Uterus (tissue), 4 donors: ENCODE results near the gene ALKBH6. TPM values are rescaled to one million over a fixed set of nuclear protein-coding genes. Genes with fewer than 3 reads are reported as not detected.

Experiments used
- DNase-seq, 2 donors: peaks; one replicate each; pipeline ENCODE4 v3.0.0-alpha.2; 2019 to 2020
- H3K27ac ChIP-seq, 2 donors: fragments of 200-600 bp; sonication (generic); 1 replicate in 1 of 2; 2 replicates in 1 of 2; pipeline ENCODE4 v1.5.1; 2016 to 2018
- H3K27me3 ChIP-seq, 2 donors: fragments of 200-600 bp; sonication (generic); one replicate each; pipeline ENCODE4 v1.5.1; 2018 to 2019; ENCODE audit warnings: control low read depth in 1 of 2
- H3K36me3 ChIP-seq, 2 donors: fragments of 200-600 bp; sonication (generic); one replicate each; pipeline ENCODE4 v1.5.1; 2019; ENCODE audit warnings: control low read depth in 1 of 2
- H3K4me1 ChIP-seq, 2 donors: fragments of 200-600 bp; sonication (generic); one replicate each; pipeline ENCODE4 v1.5.1; 2018 to 2019; ENCODE audit warnings: control low read depth in 1 of 2
- H3K4me3 ChIP-seq, 2 donors: fragments of 200-600 bp; sonication (generic); 1 replicate in 1 of 2; 2 replicates in 1 of 2; pipeline ENCODE4 v1.5.1; 2018 to 2019; ENCODE audit warnings: mild to moderate bottlenecking in 1 of 2
- H3K9me3 ChIP-seq, 2 donors: fragments of 200-600 bp; sonication (generic); one replicate each; pipeline ENCODE4 v1.5.1; 2019; ENCODE audit warnings: control low read depth in 1 of 2
- POLR2A ChIP-seq, 2 donors: fragments of 450-650 bp; IDR thresholded peaks; one replicate each; pipeline ENCODE4 v1.6.1; 2016; ENCODE audit warnings: antibody characterized with exemption in 2 of 2, mild to moderate bottlenecking in 1 of 2, moderate library complexity in 1 of 2
- intact Hi-C: fragments of 100-400 bp; cut with DNase I; formaldehyde crosslinking; loops from one replicate; pipeline ENCODE4 v1.15.1; 2023; ENCODE audit warnings: low total_unique reads
- total RNA-seq, 4 donors: library from RNA; depleted of rRNA in 3 of 4; stranded (reverse); fragments of >200 nt in 3 of 4; gene quantifications; one replicate each; pipeline versions ENCODE4 v1.1.0 to v1.2.4, GENCODE V29; 2014 to 2023
- TF ChIP-seq, protein P1 (sequence below), 4 experiments: fragments of 200-600 bp in 2 of 4; fragments of 450-650 bp in 2 of 4; sonication (generic) in 2 of 4; IDR thresholded peaks; one replicate each; pipeline ENCODE4 v1.5.1; 2016 to 2019; ENCODE audit warnings: antibody characterized with exemption in 4 of 4, mild to moderate bottlenecking in 2 of 4, moderate library complexity in 1 of 4
- donor health status: DM: yes; HTN: yes; CAD: no.

The ALKBH6 gene
- 10 to 100 TPM; 10.0 to 18.5 (median 17.0) TPM for total RNA-seq

DNA sequence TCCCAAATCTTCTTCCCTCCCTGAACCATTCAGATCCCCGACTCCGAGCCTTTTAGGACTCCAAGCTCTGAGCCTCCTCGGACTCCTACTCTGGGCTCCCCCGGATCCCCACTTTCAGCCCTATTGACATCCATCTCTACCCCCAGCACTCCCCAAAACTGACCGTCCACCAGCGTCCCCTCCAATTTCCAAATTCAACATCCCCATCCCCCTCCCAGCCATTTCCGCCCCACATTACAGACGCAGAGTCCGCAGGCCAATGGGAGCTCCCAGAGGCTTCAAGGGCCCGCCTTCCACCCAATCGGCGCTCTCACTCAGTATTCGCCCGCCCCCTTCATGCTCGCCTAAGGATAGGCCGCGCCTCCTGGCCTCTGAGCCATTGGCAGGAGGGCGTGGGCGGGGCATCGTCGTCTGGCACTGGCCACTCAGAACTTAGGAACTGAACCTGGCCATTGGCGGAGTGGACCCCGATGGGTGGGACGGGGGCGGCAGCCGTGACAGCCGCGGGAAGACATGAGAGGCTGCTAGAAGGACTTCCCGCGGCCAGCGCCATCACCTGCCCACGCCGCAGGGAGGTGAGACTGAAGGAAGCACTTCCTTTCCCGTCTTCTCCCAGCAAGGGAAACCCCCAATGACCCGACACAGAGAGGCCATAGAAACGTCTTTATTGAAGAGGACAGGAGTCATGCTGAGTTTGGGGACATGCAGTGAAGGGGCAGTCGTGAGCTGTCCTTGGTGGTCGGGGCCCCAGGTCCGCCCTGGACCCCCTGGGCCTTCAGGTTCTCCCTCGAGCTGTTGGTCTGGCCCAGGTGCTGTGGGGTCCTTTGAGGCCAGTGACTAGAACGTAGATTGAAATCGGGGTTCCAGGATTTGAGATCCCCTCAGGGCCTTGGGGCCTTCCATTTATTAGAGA is at the start of gene ALKBH6:
Gene ALKBH6 (minus strand): TSS at position 202 of the 913 bp plus-strand sequence. CDS start 816 bp downstream, outside the sequence.
- intact Hi-C loops = no loop called here
- peak within 1 kb of the TSS; percentile 61 to 91 for H3K27ac ChIP-seq
- H3K4me3 ChIP-seq = peak within 1 kb of the TSS; percentile 73
- peak; percentile 99 to 100 for DNase-seq
- H3K9me3 ChIP-seq = no peaks in the 10 kb centered on the region
- no peaks in the 10 kb centered on the region for H3K36me3 ChIP-seq
- peaks cover 0 to 11% of the 10 kb centered on the region in 2 donors for H3K4me1 ChIP-seq
- H3K27me3 ChIP-seq = no peaks in the 10 kb centered on the region
- TF ChIP-seq POLR2A (IDR thresholded peaks at IDR 0.05) = no peak
- TF ChIP-seq, protein P1, sequence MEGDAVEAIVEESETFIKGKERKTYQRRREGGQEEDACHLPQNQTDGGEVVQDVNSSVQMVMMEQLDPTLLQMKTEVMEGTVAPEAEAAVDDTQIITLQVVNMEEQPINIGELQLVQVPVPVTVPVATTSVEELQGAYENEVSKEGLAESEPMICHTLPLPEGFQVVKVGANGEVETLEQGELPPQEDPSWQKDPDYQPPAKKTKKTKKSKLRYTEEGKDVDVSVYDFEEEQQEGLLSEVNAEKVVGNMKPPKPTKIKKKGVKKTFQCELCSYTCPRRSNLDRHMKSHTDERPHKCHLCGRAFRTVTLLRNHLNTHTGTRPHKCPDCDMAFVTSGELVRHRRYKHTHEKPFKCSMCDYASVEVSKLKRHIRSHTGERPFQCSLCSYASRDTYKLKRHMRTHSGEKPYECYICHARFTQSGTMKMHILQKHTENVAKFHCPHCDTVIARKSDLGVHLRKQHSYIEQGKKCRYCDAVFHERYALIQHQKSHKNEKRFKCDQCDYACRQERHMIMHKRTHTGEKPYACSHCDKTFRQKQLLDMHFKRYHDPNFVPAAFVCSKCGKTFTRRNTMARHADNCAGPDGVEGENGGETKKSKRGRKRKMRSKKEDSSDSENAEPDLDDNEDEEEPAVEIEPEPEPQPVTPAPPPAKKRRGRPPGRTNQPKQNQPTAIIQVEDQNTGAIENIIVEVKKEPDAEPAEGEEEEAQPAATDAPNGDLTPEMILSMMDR (IDR thresholded peaks at IDR 0.05) = peak in 2 of 4 experiments; percentile 11 to 12

DNA sequence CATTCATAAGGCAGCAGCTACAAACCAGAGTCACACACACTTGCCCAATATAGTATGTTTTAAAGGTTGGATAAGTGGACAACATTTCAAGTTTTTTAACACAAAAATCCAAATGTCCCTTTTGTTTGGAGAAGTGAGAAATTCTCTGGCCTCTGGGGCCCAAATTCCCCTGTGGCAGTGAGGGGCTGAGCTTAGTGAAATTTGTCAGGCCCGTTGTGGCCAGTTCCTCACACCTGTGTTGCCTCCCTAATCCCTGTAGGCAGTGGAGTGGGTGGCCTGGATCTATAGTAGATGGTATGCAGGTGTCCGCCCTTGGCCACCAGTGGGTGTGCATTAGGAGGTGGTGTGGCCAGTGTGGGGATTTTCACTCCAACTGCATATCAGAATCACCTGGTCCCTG is 47.4 kb upstream of the ALKBH6 start:
- TF ChIP-seq, protein P1 (IDR thresholded peaks at IDR 0.05) = no peak
- no peak for TF ChIP-seq POLR2A (IDR thresholded peaks at IDR 0.05)
- intact Hi-C loops = no loop called here
- H3K27ac ChIP-seq = no peak overlapping the region
- no peak overlapping the region for H3K4me3 ChIP-seq
- H3K36me3 ChIP-seq = no peaks in the 10 kb centered on the region
- DNase-seq = no peak
- no peaks in the 10 kb centered on the region for H3K27me3 ChIP-seq
- no peaks in the 10 kb centered on the region for H3K4me1 ChIP-seq
- H3K9me3 ChIP-seq = no peaks in the 10 kb centered on the region

DNA sequence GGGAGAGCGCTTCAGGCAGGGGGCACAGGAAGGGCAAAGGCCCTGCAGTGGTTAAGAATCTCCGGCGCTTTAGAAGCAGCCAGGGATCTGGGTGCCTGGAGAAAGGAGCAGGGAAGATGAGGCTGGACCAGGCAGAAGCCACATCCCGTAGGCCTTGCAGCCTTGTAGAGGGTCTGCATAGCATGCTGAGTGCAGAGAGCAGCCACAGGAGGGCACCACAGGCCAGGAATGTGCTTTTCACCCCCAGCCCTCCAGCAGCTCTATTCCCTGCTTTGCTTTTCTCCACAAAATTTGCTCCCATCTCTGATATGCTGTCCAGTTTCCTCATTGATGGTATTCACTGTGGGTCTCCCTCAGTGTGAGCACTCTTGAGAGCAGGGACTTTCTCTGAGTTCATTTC is 46.4 kb upstream of the ALKBH6 start:
- no peaks in the 10 kb centered on the region for H3K36me3 ChIP-seq
- peak; percentile 35 to 41 for DNase-seq
- H3K9me3 ChIP-seq = no peaks in the 10 kb centered on the region
- no peak overlapping the region for H3K27ac ChIP-seq
- peaks cover 0 to under 1% of the 10 kb centered on the region in 2 donors for H3K4me1 ChIP-seq
- no peak overlapping the region for H3K4me3 ChIP-seq
- intact Hi-C loops = no loop called here
- H3K27me3 ChIP-seq = no peaks in the 10 kb centered on the region
- TF ChIP-seq, protein P1 (IDR thresholded peaks at IDR 0.05) = peak in 3 of 4 experiments; percentile 35 to 71 (median 44)
- no peak for TF ChIP-seq POLR2A (IDR thresholded peaks at IDR 0.05)

DNA sequence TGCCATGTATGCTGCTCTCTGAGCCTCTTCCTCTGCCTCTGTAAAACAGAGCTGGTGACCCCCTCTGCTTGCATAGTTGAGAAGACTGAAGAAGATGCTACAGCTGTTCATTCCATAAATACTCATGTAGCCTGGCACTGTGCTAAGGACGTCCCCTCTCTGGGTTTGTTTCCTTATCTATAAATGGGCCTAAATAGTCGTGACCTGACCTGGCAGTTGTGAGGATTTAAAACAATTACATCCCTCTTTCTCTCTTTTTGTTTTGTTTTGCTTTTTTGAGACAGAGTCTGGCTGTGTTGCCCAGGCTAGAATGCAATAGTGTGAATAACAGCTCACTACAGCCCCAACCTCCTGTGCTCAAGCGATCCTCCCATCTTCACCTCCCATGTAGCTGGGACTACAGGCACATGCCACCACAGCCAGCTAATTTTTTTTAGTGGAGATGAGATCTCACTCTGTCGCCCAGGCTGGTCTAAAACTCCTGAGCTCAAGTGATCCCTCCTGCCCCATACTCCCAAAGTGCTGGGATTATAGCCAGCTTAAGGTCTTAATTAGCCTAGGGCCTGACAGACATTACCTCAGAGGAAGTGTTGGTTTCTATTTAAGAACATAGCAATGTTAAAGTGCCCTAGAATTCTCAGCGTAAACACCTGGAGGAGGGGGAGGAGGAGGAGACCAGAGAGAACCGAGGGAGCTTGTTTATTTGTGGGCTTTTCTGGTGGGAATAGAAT is 45.3 kb upstream of the ALKBH6 start:
- Histone ChIP-seq H3K27me3 (no peaks in the 10 kb centered on the region), H3K4me3 (no peak overlapping the region), H3K36me3 (no peaks in the 10 kb centered on the region), H3K9me3 (no peaks in the 10 kb centered on the region), H3K4me1 (peaks cover 0 to 7% of the 10 kb centered on the region in 2 donors), H3K27ac (no peak overlapping the region)
- intact Hi-C loops = loop anchor here (10.0 kb wide), 1 partner anchor 55 kb away; the partner anchor contains the start of genes OVOL3, POLR2I and TBCB
- no peak for DNase-seq
- TF ChIP-seq, protein P1 (IDR thresholded peaks at IDR 0.05) = no peak
- no peak for TF ChIP-seq POLR2A (IDR thresholded peaks at IDR 0.05)
